Skeletal muscle satellite cell (primary cell): ENCODE data around the gene CSF1R.
"Not testable (repeated sequence)": the region's sequence is repeated elsewhere in the genome, so short reads cannot be mapped to it uniquely, and the experiment has no call there.

ENCODE experiments used
- H3K27me3 ChIP-seq: 2 replicates; pipeline ENCODE4 v1.7.0; 2013; ENCODE audit warnings: low read length; ENCODE audit not compliant: control insufficient read depth, insufficient read depth
- H3K36me3 ChIP-seq: 2 replicates; pipeline ENCODE4 v1.7.0; 2013; ENCODE audit warnings: mild to moderate bottlenecking, control low read depth, low read length; ENCODE audit not compliant: insufficient read depth
- H3K4me1 ChIP-seq: 2 replicates; pipeline ENCODE4 v1.7.0; 2013; ENCODE audit warnings: low read length; ENCODE audit not compliant: control insufficient read depth, insufficient read depth
- H3K4me2 ChIP-seq: 2 replicates; pipeline ENCODE4 v1.7.0; 2013; ENCODE audit warnings: mild to moderate bottlenecking, low read length
- H3K4me3 ChIP-seq: 2 replicates; pipeline ENCODE4 v1.7.0; 2013; ENCODE audit warnings: low read length
- H3K9ac ChIP-seq: 2 replicates; pipeline ENCODE4 v1.7.0; 2013; ENCODE audit warnings: mild to moderate bottlenecking, low read depth, low read length, moderate library complexity
- H3K9me3 ChIP-seq: replicated peaks from 2 replicates; pipeline ENCODE4 v1.7.0; 2013; ENCODE audit warnings: mild to moderate bottlenecking, control low read depth, low read length

Gene CSF1R

GRCh38 chr5:150057052-150057451, 29.3 kb downstream of the CSF1R start:
- no peak overlapping the region for H3K4me2 ChIP-seq
- H3K9me3 ChIP-seq: no peaks in the 10 kb centered on the region
- no peak overlapping the region for H3K9ac ChIP-seq
- H3K36me3 ChIP-seq: peaks cover 44% of the 10 kb centered on the region
- no peak overlapping the region for H3K4me3 ChIP-seq
- H3K27me3 ChIP-seq: no peaks in the 10 kb centered on the region
- peaks cover 39% of the 10 kb centered on the region for H3K4me1 ChIP-seq

DNA sequence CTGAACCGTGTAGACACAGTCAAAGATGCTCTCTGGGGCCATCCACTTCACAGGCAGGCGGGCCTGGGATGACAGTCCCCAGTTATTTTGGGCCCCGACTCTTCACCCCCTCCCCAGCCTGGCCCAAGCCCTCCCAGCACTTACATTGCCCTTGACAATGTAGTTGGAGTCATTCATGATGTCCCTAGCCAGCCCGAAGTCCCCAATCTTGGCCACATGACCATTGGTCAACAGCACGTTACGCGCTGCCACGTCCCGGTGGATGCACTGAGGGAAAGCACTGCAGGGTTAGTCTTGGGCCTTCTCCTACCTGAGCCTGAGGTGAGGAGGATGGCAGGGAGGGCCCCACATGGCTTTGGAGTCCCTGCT, 30.3 kb downstream of the CSF1R start:
- Histone ChIP-seq H3K36me3 (peaks cover 54% of the 10 kb centered on the region), H3K9me3 (no peaks in the 10 kb centered on the region), H3K4me1 (peaks cover 40% of the 10 kb centered on the region), H3K27me3 (no peaks in the 10 kb centered on the region), H3K9ac (no peak overlapping the region), H3K4me2 (no peak overlapping the region), H3K4me3 (no peak overlapping the region)

DNA sequence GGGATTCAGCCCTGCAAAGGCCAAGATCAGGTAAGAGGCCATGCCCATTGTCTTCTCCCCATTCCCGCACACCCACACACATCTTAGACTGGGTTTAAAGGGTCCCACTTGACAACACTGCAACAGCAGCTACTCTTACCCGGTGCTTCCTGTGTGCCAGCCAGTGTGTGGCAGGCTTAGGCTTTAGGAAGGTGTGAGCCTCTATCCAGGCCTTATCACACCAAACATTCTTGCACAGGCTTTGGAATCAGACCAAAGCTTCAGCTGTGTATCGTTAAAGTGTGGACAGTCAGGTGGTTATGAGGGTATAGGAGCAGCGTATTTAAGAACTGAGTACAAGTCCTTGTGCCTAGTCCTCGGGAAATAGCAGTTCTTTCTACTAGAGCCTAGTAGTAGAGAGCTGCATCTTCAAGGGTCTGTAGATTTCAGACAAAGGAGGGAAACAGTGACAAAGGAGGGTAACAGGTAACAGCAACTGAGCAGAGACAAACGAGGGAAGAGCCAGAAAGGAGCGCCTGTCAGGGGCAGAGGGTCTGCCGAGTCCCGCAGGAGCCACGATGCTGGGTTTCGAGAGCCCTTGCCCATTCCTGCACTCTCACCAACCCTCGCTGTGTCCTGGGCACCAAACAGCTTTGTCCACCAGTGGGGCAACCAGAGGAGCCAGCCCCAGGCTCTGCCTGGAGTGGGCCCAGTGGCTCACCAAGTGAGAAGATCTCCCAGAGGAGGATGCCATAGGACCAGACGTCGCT, 30.9 kb downstream of the CSF1R start:
- Histone ChIP-seq H3K4me1 (peaks cover 44% of the 10 kb centered on the region), H3K9me3 (no peaks in the 10 kb centered on the region), H3K4me3 (no peak overlapping the region), H3K9ac (no peak overlapping the region), H3K36me3 (peaks cover 60% of the 10 kb centered on the region), H3K27me3 (no peaks in the 10 kb centered on the region), H3K4me2 (no peak overlapping the region)

DNA sequence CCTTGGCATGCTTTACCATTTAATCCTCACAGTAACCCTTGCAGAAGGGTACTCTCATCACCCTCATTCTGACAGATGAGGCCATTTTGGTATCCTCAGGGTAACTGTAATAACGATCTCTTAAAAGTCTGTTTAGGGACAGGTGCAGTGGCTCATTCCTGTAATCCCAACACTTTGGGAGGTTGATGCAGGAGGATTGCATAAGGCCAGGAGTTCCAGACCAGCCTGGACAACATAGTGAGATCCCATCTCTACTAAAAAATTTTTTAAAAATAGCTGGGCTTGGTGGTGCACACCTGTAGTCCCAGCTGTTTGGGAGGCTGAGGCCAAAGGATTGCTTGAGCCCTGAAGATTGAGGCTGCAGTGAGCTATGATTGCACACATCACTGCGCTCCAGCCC, 31.8 kb downstream of the CSF1R start:
- peaks cover 52% of the 10 kb centered on the region for H3K4me1 ChIP-seq

GRCh38 chr5:150053713-150054392, 32.5 kb downstream of the CSF1R start:
- Histone ChIP-seq H3K4me2 (no peak overlapping the region), H3K36me3 (peaks cover 76% of the 10 kb centered on the region), H3K27me3 (no peaks in the 10 kb centered on the region), H3K4me1 (peaks cover 45% of the 10 kb centered on the region), H3K4me3 (no peak overlapping the region), H3K9ac (peak overlapping the region; percentile 52), H3K9me3 (no peaks in the 10 kb centered on the region)

More for the DNA sequence above, 31.8 kb downstream of the CSF1R start:
- H3K36me3 ChIP-seq: peaks cover 69% of the 10 kb centered on the region
- no peaks in the 10 kb centered on the region for H3K27me3 ChIP-seq
- no peak overlapping the region for H3K9ac ChIP-seq
- H3K9me3 ChIP-seq: no peaks in the 10 kb centered on the region
- no peak overlapping the region for H3K4me2 ChIP-seq
- H3K4me3 ChIP-seq: no peak overlapping the region

- H3K36me3 ChIP-seq: peaks cover 83% of the 10 kb centered on the region
- H3K9ac ChIP-seq: peak overlapping the region; percentile 53
Measured at GRCh38 chr5:150052956-150053712, 33.2 kb downstream of the CSF1R start.

DNA sequence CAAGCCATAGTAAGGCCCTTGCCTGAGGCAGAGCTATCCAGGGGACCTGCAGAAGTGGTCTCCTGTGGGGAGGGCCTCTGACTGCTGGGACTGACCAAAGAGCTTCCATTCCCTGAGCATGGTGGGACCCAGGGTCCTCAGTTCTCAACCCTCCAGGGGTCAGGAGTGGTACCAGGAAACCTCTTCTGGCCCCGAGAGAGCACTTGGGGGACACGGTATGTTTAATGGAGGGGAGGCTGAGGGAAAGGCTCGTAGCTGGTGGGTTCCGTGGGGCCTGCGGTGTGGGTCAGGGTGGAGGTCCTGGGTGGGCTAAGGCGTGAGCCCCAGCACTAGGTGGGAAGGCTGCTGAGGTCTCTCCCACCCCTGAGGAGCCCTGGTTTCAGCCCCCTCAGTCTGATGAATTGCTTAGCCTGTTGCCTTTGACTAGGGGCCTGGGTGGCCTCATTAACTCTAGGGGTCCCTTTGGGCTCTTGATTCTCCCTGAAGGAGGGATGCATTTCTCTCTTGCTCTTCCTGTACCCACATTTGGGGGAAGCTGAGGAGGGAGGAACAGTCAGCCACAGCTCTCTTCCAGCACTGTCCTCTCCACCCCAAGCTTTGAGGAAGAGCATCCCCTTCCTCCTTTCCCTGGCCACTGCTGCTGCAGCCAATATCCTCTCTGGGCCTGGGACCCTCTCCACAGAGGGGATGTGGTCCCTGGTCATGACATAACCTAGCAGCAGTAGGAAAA, 34.0 kb downstream of the CSF1R start:
- Histone ChIP-seq H3K36me3 (peaks cover 91% of the 10 kb centered on the region), H3K4me1 (peaks cover 33% of the 10 kb centered on the region), H3K27me3 (no peaks in the 10 kb centered on the region), H3K9me3 (no peaks in the 10 kb centered on the region), H3K4me3 (peak overlapping the region; percentile 11), H3K9ac (peak overlapping the region; percentile 53), H3K4me2 (peak overlapping the region; percentile 50)

More at GRCh38 chr5:150052956-150053712, 33.2 kb downstream of the CSF1R start:
- H3K4me1 ChIP-seq: peaks cover 38% of the 10 kb centered on the region
- H3K4me2 ChIP-seq: peak overlapping the region; percentile 50
- H3K4me3 ChIP-seq: peak overlapping the region; percentile 11
- no peaks in the 10 kb centered on the region for H3K9me3 ChIP-seq
- H3K27me3 ChIP-seq: no peaks in the 10 kb centered on the region

- Histone ChIP-seq H3K36me3 (peaks cover 91% of the 10 kb centered on the region), H3K4me2 (no peak overlapping the region), H3K9me3 (no peaks in the 10 kb centered on the region), H3K4me1 (peaks cover 33% of the 10 kb centered on the region), H3K9ac (no peak overlapping the region), H3K27me3 (no peaks in the 10 kb centered on the region), H3K4me3 (no peak overlapping the region)
Measured at GRCh38 chr5:150051657-150052195, 34.6 kb downstream of the CSF1R start.

DNA sequence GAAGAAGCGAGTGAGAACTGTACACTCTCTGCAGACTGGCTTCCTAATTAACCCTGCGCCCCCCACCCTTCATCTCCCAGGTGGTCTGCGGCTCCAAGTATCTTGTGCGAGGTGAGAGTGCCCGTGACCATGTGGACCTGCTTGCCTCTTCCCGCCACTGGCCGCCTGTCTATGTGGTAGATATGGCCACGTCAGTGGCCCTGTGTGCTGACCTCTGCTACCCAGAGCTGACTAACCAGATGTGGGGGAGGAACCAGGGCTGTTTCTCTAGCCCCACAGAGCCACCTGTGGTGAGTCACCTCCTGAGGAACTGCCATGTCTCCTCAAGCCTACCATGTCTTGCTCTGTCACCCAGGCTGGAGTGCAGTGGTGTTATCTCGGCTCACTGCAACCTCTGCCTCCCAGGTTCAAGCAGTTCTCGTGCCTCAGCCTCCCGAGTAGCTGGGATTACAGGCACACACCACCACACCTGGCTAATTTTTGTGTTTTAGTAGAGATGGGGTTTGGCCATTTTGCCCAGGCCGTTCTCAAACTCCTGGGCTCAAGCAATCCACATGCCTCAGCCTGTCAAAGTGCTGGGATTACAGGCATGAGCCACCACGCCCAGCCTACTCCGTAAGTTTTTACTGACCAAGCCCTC, 36.1 kb downstream of the CSF1R start:
- not testable (repeated sequence) for H3K9me3 ChIP-seq, H3K4me2 ChIP-seq, H3K27me3 ChIP-seq, H3K4me3 ChIP-seq, H3K9ac ChIP-seq
- H3K36me3 ChIP-seq: peaks cover 89% of the 10 kb centered on the region
- peaks cover 33% of the 10 kb centered on the region for H3K4me1 ChIP-seq

DNA sequence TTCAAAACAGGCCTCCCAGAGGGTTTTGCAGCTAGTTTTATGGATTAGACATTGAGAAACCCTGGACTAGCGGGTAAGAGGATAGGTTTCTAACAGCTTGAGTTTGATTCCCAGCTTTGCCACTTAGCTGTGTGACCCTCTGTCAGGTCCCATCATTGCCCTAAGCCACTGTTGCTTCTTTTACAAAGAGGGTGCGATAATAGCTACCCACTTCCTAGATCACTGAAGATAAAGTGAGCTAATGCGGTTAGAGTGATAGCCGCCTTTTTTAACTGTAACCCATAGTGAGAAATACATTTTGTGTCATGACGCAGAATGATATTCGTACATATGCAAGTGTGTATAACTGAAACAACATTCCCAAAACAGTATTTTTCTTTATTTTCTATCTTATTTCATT, 40.3 kb downstream of the CSF1R start:
- Histone ChIP-seq H3K27me3 (no peaks in the 10 kb centered on the region), H3K4me3 (no peak overlapping the region), H3K9me3 (no peaks in the 10 kb centered on the region), H3K36me3 (peaks cover 84% of the 10 kb centered on the region), H3K4me2 (no peak overlapping the region), H3K4me1 (peaks cover 31% of the 10 kb centered on the region), H3K9ac (no peak overlapping the region)
